OCI-LY1 (cell line): Measurements from ENCODE around the gene GLT6D1.

Experiments used
- H2AFZ ChIP-seq: fragments of 200-600 bp; sonication (generic), shearing (Covaris generic); 2 replicates; pipeline ENCODE4 v1.6.0; 2014; ENCODE audit warnings: antibody characterized with exemption, mild to moderate bottlenecking, low read length
- H3F3A ChIP-seq: fragments of 200-600 bp; sonication (generic), shearing (Covaris generic); 2 replicates; pipeline ENCODE4 v1.6.0; 2014; ENCODE audit warnings: mild to moderate bottlenecking, antibody characterized with exemption, low read length, moderate library complexity; ENCODE audit not compliant: insufficient read depth
- H3K27ac ChIP-seq: fragments of 200-600 bp; sonication (generic); 2 replicates; pipeline ENCODE4 v1.5.1; 2014; ENCODE audit warnings: low read length, mixed run types, mild to moderate bottlenecking, low read depth; ENCODE audit not compliant: poor library complexity, severe bottlenecking
- H3K27me3 ChIP-seq: fragments of 200-600 bp; sonication (generic); 2 replicates; pipeline ENCODE4 v1.6.0; 2014; ENCODE audit warnings: antibody characterized with exemption, mild to moderate bottlenecking, low read length, moderate library complexity; ENCODE audit not compliant: insufficient read depth
- H3K36me3 ChIP-seq: fragments of 200-600 bp; sonication (generic); 2 replicates; pipeline ENCODE4 v1.6.1; 2014; ENCODE audit warnings: mild to moderate bottlenecking, antibody characterized with exemption, low read length, moderate library complexity, mixed read lengths; ENCODE audit not compliant: insufficient read depth
- H3K4me1 ChIP-seq: fragments of 200-600 bp; sonication (generic); 2 replicates; pipeline ENCODE4 v1.5.1; 2014; ENCODE audit warnings: mild to moderate bottlenecking, low read length, moderate library complexity; ENCODE audit not compliant: insufficient read depth, severe bottlenecking
- H3K4me2 ChIP-seq: fragments of 200-600 bp; sonication (generic), shearing (Covaris generic); 2 replicates; pipeline ENCODE4 v1.6.1; 2014; ENCODE audit warnings: low read length
- H3K4me3 ChIP-seq: fragments of 200-600 bp; sonication (generic); 2 replicates; pipeline ENCODE4 v1.5.1; 2014; ENCODE audit warnings: low read length, low read depth, mild to moderate bottlenecking, mixed read lengths; ENCODE audit not compliant: poor library complexity, severe bottlenecking
- H3K79me2 ChIP-seq: fragments of 200-600 bp; shearing (Covaris generic); 2 replicates; pipeline ENCODE4 v1.6.1; 2016; ENCODE audit warnings: mixed run types, low read length, mixed read lengths; ENCODE audit not compliant: insufficient read depth
- H3K9ac ChIP-seq: fragments of 200-600 bp; sonication (generic), shearing (Covaris generic); 2 replicates; pipeline ENCODE4 v1.6.1; 2014; ENCODE audit warnings: mild to moderate bottlenecking, low read length, mixed read lengths
- H3K9me2 ChIP-seq: fragments of 200-600 bp; sonication (generic), shearing (Covaris generic); 2 replicates; pipeline ENCODE4 v1.6.1; 2014; ENCODE audit warnings: low read depth, mild to moderate bottlenecking, low read length, mixed read lengths
- H3K9me3 ChIP-seq: fragments of 200-600 bp; shearing (Covaris generic); 2 replicates; pipeline ENCODE4 v1.6.1; 2014; ENCODE audit warnings: low read length, mixed read lengths
- H4K20me1 ChIP-seq: fragments of 200-600 bp; sonication (generic), shearing (Covaris generic); 2 replicates; pipeline ENCODE4 v1.6.0; 2016; ENCODE audit warnings: mild to moderate bottlenecking, low read length; ENCODE audit not compliant: insufficient read depth
- EZH2 ChIP-seq: fragments of 200-600 bp; sonication (generic), shearing (Covaris generic); IDR thresholded peaks from 2 replicates; pipeline ENCODE4 v1.8.0; 2017; ENCODE audit warnings: borderline replicate concordance, mixed run types, mild to moderate bottlenecking, antibody characterized with exemption, low read length, moderate library complexity, mixed read lengths
- TF ChIP-seq, protein P1 (sequence below): fragments of 200-600 bp; sonication (generic), shearing (Covaris generic); IDR thresholded peaks from 2 replicates; pipeline ENCODE4 v1.5.1; 2017; ENCODE audit warnings: mild to moderate bottlenecking, antibody characterized with exemption, low read length, moderate library complexity, mixed read lengths

GLT6D1 gene

DNA sequence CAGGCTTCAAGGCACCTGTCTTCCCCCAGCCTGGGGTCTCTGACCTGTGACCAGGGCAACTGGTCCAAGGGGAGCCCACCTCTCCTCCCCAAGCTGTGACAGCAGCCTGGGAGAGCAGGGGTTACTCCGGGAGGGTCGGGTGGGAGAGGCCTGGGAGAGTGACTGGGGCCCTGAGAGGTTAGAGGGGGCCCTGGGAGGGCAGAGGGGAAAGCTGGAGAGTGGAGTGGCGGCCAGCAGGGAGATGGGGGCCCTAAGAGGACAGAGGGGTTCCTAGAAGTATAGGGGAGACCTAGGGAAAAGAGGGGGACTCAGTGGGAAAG is 24.1 kb upstream of the GLT6D1 start:
- Histone ChIP-seq H4K20me1 (no peaks in the 10 kb centered on the region), H3K4me3 (no peak overlapping the region), H3F3A (no peaks in the 10 kb centered on the region), H3K27me3 (peaks cover 2% of the 10 kb centered on the region; the same call in 1 of the 2 replicates), H3K36me3 (no peaks in the 10 kb centered on the region), H3K9me2 (no peaks in the 10 kb centered on the region), H3K9me3 (no peaks in the 10 kb centered on the region), H3K9ac (no peak overlapping the region), H3K27ac (no peak overlapping the region), H3K4me2 (no peak overlapping the region), H3K79me2 (no peaks in the 10 kb centered on the region), H2AFZ (no peak overlapping the region), H3K4me1 (no peaks in the 10 kb centered on the region)
- TF ChIP-seq, protein P1, sequence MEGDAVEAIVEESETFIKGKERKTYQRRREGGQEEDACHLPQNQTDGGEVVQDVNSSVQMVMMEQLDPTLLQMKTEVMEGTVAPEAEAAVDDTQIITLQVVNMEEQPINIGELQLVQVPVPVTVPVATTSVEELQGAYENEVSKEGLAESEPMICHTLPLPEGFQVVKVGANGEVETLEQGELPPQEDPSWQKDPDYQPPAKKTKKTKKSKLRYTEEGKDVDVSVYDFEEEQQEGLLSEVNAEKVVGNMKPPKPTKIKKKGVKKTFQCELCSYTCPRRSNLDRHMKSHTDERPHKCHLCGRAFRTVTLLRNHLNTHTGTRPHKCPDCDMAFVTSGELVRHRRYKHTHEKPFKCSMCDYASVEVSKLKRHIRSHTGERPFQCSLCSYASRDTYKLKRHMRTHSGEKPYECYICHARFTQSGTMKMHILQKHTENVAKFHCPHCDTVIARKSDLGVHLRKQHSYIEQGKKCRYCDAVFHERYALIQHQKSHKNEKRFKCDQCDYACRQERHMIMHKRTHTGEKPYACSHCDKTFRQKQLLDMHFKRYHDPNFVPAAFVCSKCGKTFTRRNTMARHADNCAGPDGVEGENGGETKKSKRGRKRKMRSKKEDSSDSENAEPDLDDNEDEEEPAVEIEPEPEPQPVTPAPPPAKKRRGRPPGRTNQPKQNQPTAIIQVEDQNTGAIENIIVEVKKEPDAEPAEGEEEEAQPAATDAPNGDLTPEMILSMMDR: no peak
- TF ChIP-seq EZH2: no peak

DNA sequence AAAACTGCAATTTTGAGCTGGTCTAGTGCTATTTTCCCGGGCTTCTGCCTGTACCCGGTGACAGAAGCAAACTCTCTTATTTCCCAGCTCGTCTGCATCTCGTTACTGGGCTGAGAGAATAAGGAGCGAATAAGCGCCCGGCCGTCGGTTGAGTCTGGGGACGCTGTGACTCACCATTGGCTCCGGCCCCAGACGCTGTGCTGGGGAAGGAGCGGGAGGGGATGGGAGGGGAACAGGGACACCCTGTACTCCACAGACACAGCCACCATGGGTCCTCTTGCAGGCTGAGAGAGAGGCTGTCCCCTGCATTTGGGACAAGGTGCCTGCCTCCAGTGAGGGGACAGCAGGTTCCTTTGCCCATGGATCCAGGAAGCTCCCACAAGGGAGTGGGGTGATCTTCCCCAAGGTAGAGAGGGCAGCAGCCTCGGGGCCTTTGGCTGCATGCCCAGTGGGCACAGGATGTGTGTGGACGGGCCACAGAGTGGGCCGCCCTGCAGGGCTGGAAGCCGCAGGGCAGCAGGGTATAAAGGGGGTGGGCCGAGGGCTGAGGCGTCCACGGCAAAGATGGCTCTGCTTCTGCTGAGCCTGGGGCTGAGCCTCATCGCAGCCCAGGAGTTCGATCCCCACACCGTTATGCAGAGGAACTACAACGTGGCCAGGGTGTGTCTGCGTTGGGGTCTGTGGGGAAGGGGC is 23.6 kb upstream of the GLT6D1 start, which contains the start of gene LCN9:
Gene LCN9, plus strand, starts transcription at position 552 of the 693 bp plus-strand sequence. Its CDS starts 13 bp downstream, at position 565.
- no peaks in the 10 kb centered on the region for H3K79me2 ChIP-seq
- no peak within 1 kb of the TSS for H2AFZ ChIP-seq
- TF ChIP-seq, protein P1: no peak
- no peak for TF ChIP-seq EZH2
- H3K27me3 ChIP-seq: peaks cover 2% of the 10 kb centered on the region; the same call in 1 of the 2 replicates
- H3K27ac ChIP-seq: no peak within 1 kb of the TSS
- no peaks in the 10 kb centered on the region for H3K4me1 ChIP-seq
- no peaks in the 10 kb centered on the region for H3F3A ChIP-seq
- H3K9me2 ChIP-seq: no peaks in the 10 kb centered on the region
- H4K20me1 ChIP-seq: no peaks in the 10 kb centered on the region
- no peak within 1 kb of the TSS for H3K9ac ChIP-seq
- no peaks in the 10 kb centered on the region for H3K9me3 ChIP-seq
- H3K36me3 ChIP-seq: no peaks in the 10 kb centered on the region
- H3K4me2 ChIP-seq: no peak within 1 kb of the TSS
- H3K4me3 ChIP-seq: no peak within 1 kb of the TSS

DNA sequence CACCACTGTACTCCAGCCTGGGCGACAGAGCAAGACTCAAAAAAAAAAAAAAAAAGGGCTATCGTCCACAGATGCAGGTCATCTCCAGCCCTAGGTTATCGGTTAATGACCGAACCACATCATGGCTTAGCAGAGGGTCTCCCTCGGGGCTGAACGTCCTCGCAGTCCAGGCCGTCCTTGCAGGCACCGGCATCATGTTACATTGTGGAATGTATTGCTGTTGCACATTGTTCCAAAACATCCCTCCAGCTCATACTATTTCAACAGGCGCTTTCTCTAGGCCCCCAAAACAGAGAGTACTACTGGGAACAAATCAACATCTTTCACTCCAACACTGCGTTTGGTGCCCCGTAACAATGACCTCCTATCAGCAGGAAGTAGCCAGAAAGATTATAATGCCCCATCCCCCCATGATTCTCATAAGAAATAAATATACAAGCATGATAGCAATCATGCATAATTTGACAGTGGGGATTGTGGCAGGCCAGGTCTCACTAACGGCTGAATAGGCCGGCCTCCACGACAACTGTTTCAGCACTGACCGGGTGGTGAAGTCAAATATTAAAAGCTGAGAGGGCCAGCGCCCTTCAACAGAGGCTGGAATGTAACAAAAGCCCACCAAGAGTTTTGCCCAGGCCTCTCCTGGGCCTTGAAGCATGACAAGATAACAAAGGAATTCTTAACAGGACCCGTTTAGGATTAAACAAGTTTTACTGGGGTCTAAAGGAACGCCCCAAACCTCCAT is 22.6 kb upstream of the GLT6D1 start:
- no peaks in the 10 kb centered on the region for H3K9me2 ChIP-seq
- no peak overlapping the region for H3K4me2 ChIP-seq
- H2AFZ ChIP-seq: no peak overlapping the region
- H3K4me3 ChIP-seq: no peak overlapping the region
- H4K20me1 ChIP-seq: no peaks in the 10 kb centered on the region
- no peak overlapping the region for H3K27ac ChIP-seq
- H3K9ac ChIP-seq: no peak overlapping the region
- no peaks in the 10 kb centered on the region for H3K79me2 ChIP-seq
- no peaks in the 10 kb centered on the region for H3K4me1 ChIP-seq
- H3K9me3 ChIP-seq: no peaks in the 10 kb centered on the region
- H3K36me3 ChIP-seq: no peaks in the 10 kb centered on the region
- peaks cover 2% of the 10 kb centered on the region; the same call in 1 of the 2 replicates for H3K27me3 ChIP-seq
- TF ChIP-seq, protein P1: no peak
- TF ChIP-seq EZH2: no peak
- H3F3A ChIP-seq: no peaks in the 10 kb centered on the region
